H1 (cell line): ENCODE results near the gene ADGRG7. TPM values are rescaled to one million over a fixed set of nuclear protein-coding genes. Genes with fewer than 3 reads are reported as not detected.

Experiments
- CTCF ChIA-PET: fragments of 300-600 bp; sonication (Branson Sonifier 250); formaldehyde crosslinking; loops from one replicate; lab custom pipeline; 2021; ENCODE audit not compliant: partially characterized antibody; lab: Charles Lee
- POLR2A ChIA-PET: fragments of 300-600 bp; sonication (Branson Sonifier 250); formaldehyde crosslinking; loops from one replicate; lab custom pipeline; 2021; ENCODE audit warnings: inconsistent platforms; ENCODE audit not compliant: partially characterized antibody; lab: Charles Lee
- DNase-seq, 2 experiments: peaks; one replicate each; pipeline versions ENCODE4 v3.0.0 to v3.0.0-alpha.2; 2010 to 2022; ENCODE audit warnings: low spot score in 2 of 2, low read depth in 1 of 2, mixed read lengths in 1 of 2
- FAIRE-seq: peaks from 2 replicates; lab custom pipeline; 2011; peaks lifted over from hg19 to GRCh38; lab: Jason Lieb, UNC
- H2AFZ ChIP-seq: 2 replicates; pipeline ENCODE4 v1.8.1; 2012; ENCODE audit warnings: low read length, inconsistent platforms
- H2AK5ac ChIP-seq: 2 replicates; pipeline ENCODE4 v1.6.1; 2013; ENCODE audit warnings: low read depth, low read length
- H2BK120ac ChIP-seq: replicated peaks from 2 replicates; pipeline ENCODE3; 2013; ENCODE audit warnings: low read depth, low read length, inconsistent platforms
- H2BK12ac ChIP-seq: 2 replicates; pipeline ENCODE4 v1.6.1; 2013; ENCODE audit warnings: low read depth, low read length
- H2BK15ac ChIP-seq: 2 replicates; pipeline ENCODE4 v1.6.1; 2013; ENCODE audit warnings: low read length
- H2BK20ac ChIP-seq: 2 replicates; pipeline ENCODE4 v1.6.1; 2013; ENCODE audit warnings: low read length
- H2BK5ac ChIP-seq: 2 replicates; pipeline ENCODE4 v1.6.1; 2013; ENCODE audit warnings: low read depth, low read length
- H3K14ac ChIP-seq: 2 replicates; pipeline ENCODE4 v1.6.1; 2013; ENCODE audit warnings: inconsistent platforms; ENCODE audit not compliant: insufficient read length
- H3K18ac ChIP-seq: 2 replicates; pipeline ENCODE4 v1.6.1; 2013; ENCODE audit warnings: low read length; ENCODE audit errors: extremely low read depth
- H3K23ac ChIP-seq: 2 replicates; pipeline ENCODE4 v1.6.1; 2013; ENCODE audit warnings: inconsistent platforms; ENCODE audit not compliant: insufficient read length
- H3K23me2 ChIP-seq: 2 replicates; pipeline ENCODE4 v1.6.1; 2013; ENCODE audit warnings: low read depth, low read length
- H3K27ac ChIP-seq: 2 replicates; pipeline ENCODE4 v1.6.1; 2011; ENCODE audit warnings: low read depth, low read length, inconsistent platforms
- H3K27me3 ChIP-seq, 4 experiments: replicated peaks in 1 of 4; 1 replicate in 1 of 4; 2 replicates in 3 of 4; pipeline versions ENCODE4 v1.6.1 to v1.8.1; 2011 to 2013; ENCODE audit warnings: low read length in 3 of 4, mild to moderate bottlenecking in 3 of 4, inconsistent platforms in 2 of 4, mixed read lengths in 2 of 4, moderate library complexity in 1 of 4; ENCODE audit not compliant: control insufficient read depth in 3 of 4, insufficient read depth in 3 of 4; ENCODE audit errors: extremely low read depth in 1 of 4
- H3K36me3 ChIP-seq, 4 experiments: 2 replicates each; pipeline versions ENCODE4 v1.6.1 to v1.8.1; 2011 to 2013; ENCODE audit warnings: mild to moderate bottlenecking in 4 of 4, low read length in 3 of 4, moderate library complexity in 2 of 4, control low read depth in 1 of 4, inconsistent platforms in 1 of 4; ENCODE audit not compliant: insufficient read depth in 4 of 4, control insufficient read depth in 2 of 4
- H3K4ac ChIP-seq: replicated peaks from 2 replicates; pipeline ENCODE3; 2013; ENCODE audit warnings: low read length, low read depth, mixed read lengths, inconsistent platforms; ENCODE audit not compliant: insufficient read length
- H3K4me1 ChIP-seq, 4 experiments: replicated peaks in 1 of 4; 1 replicate in 1 of 4; 2 replicates in 3 of 4; pipeline versions ENCODE4 v1.6.1 to v1.8.1; 2011 to 2013; ENCODE audit warnings: low read length in 3 of 4, inconsistent platforms in 2 of 4, mixed read lengths in 1 of 4; ENCODE audit not compliant: insufficient read depth in 4 of 4, control insufficient read depth in 3 of 4
- H3K4me2 ChIP-seq, 2 experiments: 2 replicates each; pipeline versions ENCODE4 v1.6.1 to v1.8.1; 2011 to 2013; ENCODE audit warnings: low read depth in 2 of 2, low read length in 2 of 2, control low read depth in 1 of 2, inconsistent platforms in 1 of 2, mild to moderate bottlenecking in 1 of 2; ENCODE audit not compliant: insufficient read depth in 1 of 2
- H3K4me3 ChIP-seq, 4 experiments: fragments of 200-600, 300-600 bp in 1 of 4; sonication (generic), shearing (Covaris generic), sonication (Bioruptor Twin) in 1 of 4; 2 replicates each; pipeline versions ENCODE4 v1.5.1 to v1.8.1; 2011 to 2016; ENCODE audit warnings: low read length in 4 of 4, low read depth in 3 of 4, control low read depth in 2 of 4, inconsistent platforms in 2 of 4, mild to moderate bottlenecking in 2 of 4, mixed read lengths in 1 of 4, moderate library complexity in 1 of 4; ENCODE audit not compliant: insufficient read depth in 2 of 4; ENCODE audit errors: extremely low read depth in 1 of 4
- H3K56ac ChIP-seq: replicated peaks from 2 replicates; pipeline ENCODE3; 2013; ENCODE audit warnings: low read depth, mild to moderate bottlenecking, mixed read lengths, low read length, inconsistent platforms; ENCODE audit not compliant: insufficient read length
- H3K79me1 ChIP-seq: 2 replicates; pipeline ENCODE4 v1.6.1; 2013; ENCODE audit warnings: low read depth, low read length, control low read depth
- H3K79me2 ChIP-seq, 2 experiments: 2 replicates each; pipeline versions ENCODE4 v1.6.1 to v1.8.1; 2012 to 2013; ENCODE audit warnings: low read length in 2 of 2, mild to moderate bottlenecking in 2 of 2, inconsistent platforms in 1 of 2; ENCODE audit not compliant: insufficient read depth in 2 of 2, control insufficient read depth in 1 of 2
- H3K9ac ChIP-seq, 4 experiments: replicated peaks in 1 of 4; 1 replicate in 1 of 4; 2 replicates in 3 of 4; pipeline versions ENCODE4 v1.6.1 to v1.8.1; 2011 to 2013; ENCODE audit warnings: low read depth in 3 of 4, low read length in 3 of 4, control low read depth in 2 of 4, mild to moderate bottlenecking in 2 of 4, moderate library complexity in 2 of 4, inconsistent platforms in 1 of 4; ENCODE audit errors: extremely low read depth in 1 of 4
- H3K9me3 ChIP-seq, 2 experiments: 2 replicates each; pipeline versions ENCODE4 v1.6.1 to v1.8.1; 2012 to 2013; ENCODE audit warnings: mild to moderate bottlenecking in 2 of 2, moderate library complexity in 2 of 2, control low read depth in 1 of 2, inconsistent platforms in 1 of 2, low read depth in 1 of 2, low read length in 1 of 2, mixed read lengths in 1 of 2; ENCODE audit not compliant: insufficient read depth in 2 of 2
- H4K20me1 ChIP-seq, 2 experiments: replicated peaks in 1 of 2; 2 replicates each; pipeline versions ENCODE3 to v1.8.1; 2011 to 2013; ENCODE audit warnings: inconsistent platforms in 2 of 2, low read length in 2 of 2, mild to moderate bottlenecking in 1 of 2; ENCODE audit not compliant: insufficient read depth in 2 of 2, control insufficient read depth in 1 of 2
- H4K5ac ChIP-seq: 2 replicates; pipeline ENCODE4 v1.6.1; 2013; ENCODE audit warnings: low read length, low read depth, mixed read lengths, inconsistent platforms; ENCODE audit not compliant: insufficient read length
- H4K8ac ChIP-seq: 2 replicates; pipeline ENCODE4 v1.8.0; 2013; ENCODE audit warnings: mild to moderate bottlenecking, moderate library complexity, low read length, inconsistent platforms; ENCODE audit not compliant: insufficient read depth; ENCODE audit errors: extremely low read depth
- H4K91ac ChIP-seq: replicated peaks from 2 replicates; pipeline ENCODE3; 2013; ENCODE audit warnings: low read length, mixed read lengths, inconsistent platforms; ENCODE audit not compliant: insufficient read length
- CBX8 ChIP-seq: fragments of 300-800, 300-1000 bp; sonication (generic); IDR thresholded peaks from 2 replicates; pipeline ENCODE4 v1.7.1; 2016; ENCODE audit warnings: low read depth, low read length, borderline replicate concordance
- CHD1 ChIP-seq: IDR thresholded peaks from 2 replicates; pipeline ENCODE4 v1.6.1; 2012; ENCODE audit warnings: low read depth, low read length, improper control_type of control experiment
- HDAC2 ChIP-seq, 2 experiments: fragments of 300-600 bp in 1 of 2; sonication (generic) in 1 of 2; IDR thresholded peaks; 2 replicates each; pipeline ENCODE4 v1.6.1; 2011 to 2012; ENCODE audit warnings: low read depth in 2 of 2, low read length in 2 of 2, mild to moderate bottlenecking in 2 of 2, moderate library complexity in 2 of 2, borderline replicate concordance in 1 of 2, inconsistent platforms in 1 of 2
- KDM4A ChIP-seq: IDR thresholded peaks from one replicate; pipeline ENCODE4 v1.7.1; 2012; ENCODE audit warnings: low read depth, mild to moderate bottlenecking, moderate library complexity, low read length, inconsistent platforms; ENCODE audit not compliant: severe bottlenecking
- KDM5A ChIP-seq: fragments of 200-600 bp; IDR thresholded peaks from 2 replicates; pipeline ENCODE4 v1.7.1; 2012; ENCODE audit warnings: mild to moderate bottlenecking, low read length, inconsistent platforms, mixed read lengths
- NANOG ChIP-seq: IDR thresholded peaks from 2 replicates; pipeline ENCODE4 v1.6.1; 2011; ENCODE audit warnings: low read length, low read depth, mild to moderate bottlenecking, inconsistent platforms; ENCODE audit not compliant: insufficient read depth, poor library complexity, severe bottlenecking
- RBBP5 ChIP-seq: IDR thresholded peaks from 2 replicates; pipeline ENCODE4 v1.7.1; 2012; ENCODE audit warnings: low read depth, mild to moderate bottlenecking, inconsistent platforms, low read length, moderate library complexity, borderline replicate concordance
- RNF2 ChIP-seq: fragments of 200-900, 300-1000 bp; sonication (generic); IDR thresholded peaks from 2 replicates; pipeline ENCODE4 v1.7.1; 2016; ENCODE audit warnings: borderline replicate concordance, low read depth, mild to moderate bottlenecking, antibody characterized with exemption, low read length; ENCODE audit not compliant: poor library complexity, severe bottlenecking; ENCODE audit errors: missing control alignments
- SUZ12 ChIP-seq: fragments of 200-600 bp; sonication (generic); IDR thresholded peaks from 2 replicates; pipeline ENCODE4 v1.6.1; 2012; ENCODE audit warnings: mild to moderate bottlenecking, inconsistent platforms, low read length, moderate library complexity, mixed read lengths
- TAF7 ChIP-seq: optimal IDR thresholded peaks from 2 replicates; pipeline ENCODE3; 2011; ENCODE audit warnings: low read depth, mild to moderate bottlenecking, inconsistent platforms, low read length, moderate library complexity, borderline replicate concordance
- WGBS, 2 experiments: shearing (Covaris generic) in 1 of 2; methylation state at CpG; one replicate each; pipeline versions ENCODE4 v1.1.6 to v1.1.7; 2013 to 2015; ENCODE audit warnings: low lambda C conversion rate in 2 of 2, mixed read lengths in 2 of 2, inconsistent platforms in 1 of 2, low coverage in 1 of 2, missing lambda C conversion rate in 1 of 2; ENCODE audit not compliant: insufficient replicate concordance in 2 of 2, insufficient coverage in 1 of 2, insufficient read length in 1 of 2; ENCODE audit errors: extremely low coverage in 1 of 2, missing lambda C conversion rate in 1 of 2; 5-methylcytosine and 5-hydroxymethylcytosine counted together
- polyA plus RNA-seq, 7 experiments: library from polyadenylated mRNA; depleted of rRNA in 3 of 7; stranded (reverse) in 5 of 7; unstranded in 2 of 7; fragments of >200 nt in 5 of 7; fragments of 200-250 nt in 2 of 7; gene quantifications; 1 replicate in 5 of 7; 2 replicates in 1 of 7; 4 replicates in 1 of 7; pipeline versions ENCODE4 v1.2.1 to v1.2.3, GENCODE V29; 2011 to 2013; ENCODE audit warnings: missing spikeins in 2 of 7, mixed read lengths in 2 of 7
- total RNA-seq: library from RNA; stranded (reverse); fragmentation: NEBNext Ultra II Directional; extraction: Animal tissue kit (Norgen Biotek cat#: 25700); gene quantifications from 2 replicates; pipeline ENCODE4 v1.2.1, GENCODE V29; 2021
- TF ChIP-seq, protein P1 (sequence below): IDR thresholded peaks from 2 replicates; pipeline ENCODE4 v1.6.1; 2011; ENCODE audit warnings: low read depth, mild to moderate bottlenecking, low read length; ENCODE audit not compliant: insufficient read depth

ADGRG7 gene
- total and polyA plus RNA-seq, 2 of the 8 experiments (the other 6 are each of a cell fraction or from before 2014, with no cell fraction given), result not detected

DNA sequence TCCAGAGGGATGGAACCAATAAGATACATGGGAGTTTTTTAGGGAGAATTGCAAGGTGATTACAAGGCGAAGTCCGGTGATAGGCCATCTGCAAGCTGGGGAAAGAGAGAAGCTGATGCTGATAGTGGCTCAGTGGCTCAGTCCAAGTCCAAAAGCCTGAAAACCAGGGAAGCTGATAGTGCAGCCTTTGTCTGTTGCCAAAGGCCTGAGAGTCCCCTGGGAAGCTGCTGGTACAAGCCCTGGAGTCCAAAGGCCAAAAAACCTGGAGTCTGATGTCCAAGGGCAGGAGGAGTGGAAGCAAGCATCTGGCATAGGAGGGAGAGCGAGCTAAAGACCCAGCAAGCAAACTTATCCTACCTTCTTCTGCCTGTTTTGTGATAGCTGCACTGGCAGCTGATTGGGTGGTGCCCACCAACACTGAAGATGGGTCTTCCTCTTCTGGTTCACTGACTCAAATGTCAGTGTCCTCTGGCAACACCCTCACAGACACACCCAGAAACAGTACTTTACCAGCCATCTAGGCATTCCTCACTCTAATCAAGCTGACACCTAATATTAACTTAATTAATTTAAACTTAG lies 116.6 kb downstream of the ADGRG7 start:
- no peak overlapping the region for H2AFZ ChIP-seq
- H4K8ac ChIP-seq, result no peak overlapping the region
- no peak overlapping the region for H3K56ac ChIP-seq
- H3K27me3 ChIP-seq, result no peaks in the 10 kb centered on the region
- 94% methylated on average over 3 of the region's 3 CpGs; no CpG with 5 or more reads in 1 of the 2 experiments for WGBS, 2 experiments
- H3K9me3 ChIP-seq, result no peaks in the 10 kb centered on the region
- no peak overlapping the region for H3K9ac ChIP-seq
- no peak overlapping the region for H2BK5ac ChIP-seq
- H2BK120ac ChIP-seq, result no peak overlapping the region
- no peak overlapping the region for H3K18ac ChIP-seq
- peaks cover 2 to 49% (median 16%) of the 10 kb centered on the region in 4 experiments; a peak in 6 of 8 replicates for H3K36me3 ChIP-seq
- no peak overlapping the region for H4K5ac ChIP-seq
- H3K79me1 ChIP-seq, result no peaks in the 10 kb centered on the region
- no peak overlapping the region for H3K4ac ChIP-seq
- H2BK15ac ChIP-seq, result no peak overlapping the region
- POLR2A ChIA-PET, result interaction anchor here (0.8 to 2.7 kb wide), 4 partner anchors 10 to 315 kb away, joined by 3 to 14 read pairs (median 6); partner anchors contain the start of gene TFG
- no peak overlapping the region for H2AK5ac ChIP-seq
- CTCF ChIA-PET, result interaction anchor here (1.0 to 2.3 kb wide), 5 partner anchors 10 to 263 kb away, joined by 3 to 9 read pairs (median 5); no protein-coding TSS in a partner anchor
- DNase-seq (no peak), FAIRE-seq (no peak)
- no peak overlapping the region for H4K91ac ChIP-seq
- H3K23me2 ChIP-seq, result no peaks in the 10 kb centered on the region
- H2BK12ac ChIP-seq, result no peak overlapping the region
- H3K23ac ChIP-seq, result no peak overlapping the region
- H3K4me2 ChIP-seq, result no peak overlapping the region
- no peak overlapping the region for H3K27ac ChIP-seq
- no peak overlapping the region for H2BK20ac ChIP-seq
- H3K4me3 ChIP-seq, result no peak overlapping the region
- H3K4me1 ChIP-seq, result peaks cover 0 to 4% (median 1%) of the 10 kb centered on the region in 4 experiments; a peak in 2 of 7 replicates
- H3K79me2 ChIP-seq, result peaks cover 0 to 44% of the 10 kb centered on the region in 2 experiments; a peak in 2 of 4 replicates
- H3K14ac ChIP-seq, result no peak overlapping the region
- H4K20me1 ChIP-seq, result peaks cover under 1 to 1% of the 10 kb centered on the region in 2 experiments
- TF ChIP-seq CBX8 (no peak), TAF7 (no peak), NANOG (no peak), KDM4A (no peak), RNF2 (no peak), HDAC2 (IDR thresholded peaks at IDR 0.05; ENCODE audit: borderline replicate concordance in 1 of 2, low read depth in 2 of 2, low read length in 2 of 2) (no peak), CHD1 (no peak), KDM5A (no peak), SUZ12 (no peak), RBBP5 (no peak)
- TF ChIP-seq, protein P1, sequence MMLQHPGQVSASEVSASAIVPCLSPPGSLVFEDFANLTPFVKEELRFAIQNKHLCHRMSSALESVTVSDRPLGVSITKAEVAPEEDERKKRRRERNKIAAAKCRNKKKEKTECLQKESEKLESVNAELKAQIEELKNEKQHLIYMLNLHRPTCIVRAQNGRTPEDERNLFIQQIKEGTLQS, result no peak
